GM18867 (cell line): ENCODE results near the gene ZCCHC24.

Experiments
- ATAC-seq: cut with Tn5 transposase; IDR thresholded peaks from one replicate; pipeline ENCODE4 v1.9.1; 2021; ENCODE audit warnings: mild to moderate bottlenecking, moderate library complexity; ENCODE audit not compliant: unreplicated experiment

Gene ZCCHC24

GRCh38 chr10:79375321-79376077 is 69.9 kb downstream of the ZCCHC24 start:
- ATAC-seq = no peak

GRCh38 chr10:79374312-79375191 is 70.9 kb downstream of the ZCCHC24 start:
- ATAC-seq = no peak

GRCh38 chr10:79372871-79373270 is 72.6 kb downstream of the ZCCHC24 start:
- no peak for ATAC-seq

GRCh38 chr10:79367426-79368189 is 77.8 kb downstream of the ZCCHC24 start:
- no peak for ATAC-seq

- no peak for ATAC-seq
Measured at GRCh38 chr10:79361726-79362397, 83.6 kb downstream of the ZCCHC24 start.

GRCh38 chr10:79360499-79361342 is 84.7 kb downstream of the ZCCHC24 start:
- ATAC-seq = no peak

- no peak for ATAC-seq
Measured at GRCh38 chr10:79359816-79360498, 85.5 kb downstream of the ZCCHC24 start.

- ATAC-seq = no peak
Measured at GRCh38 chr10:79358811-79359210, 86.6 kb downstream of the ZCCHC24 start.

- ATAC-seq = no peak
Measured at GRCh38 chr10:79357180-79357579, 88.2 kb downstream of the ZCCHC24 start.

GRCh38 chr10:79356104-79356503 is 89.3 kb downstream of the ZCCHC24 start:
- ATAC-seq = no peak

- ATAC-seq = no peak
Measured at GRCh38 chr10:79355420-79356017, 89.9 kb downstream of the ZCCHC24 start.

- ATAC-seq = no peak
Measured at GRCh38 chr10:79354615-79355014, 90.8 kb downstream of the ZCCHC24 start.

GRCh38 chr10:79354141-79354540 is 91.3 kb downstream of the ZCCHC24 start:
- ATAC-seq = no peak

GRCh38 chr10:79353726-79354125 is 91.7 kb downstream of the ZCCHC24 start:
- no peak for ATAC-seq

GRCh38 chr10:79353000-79353406 is 92.4 kb downstream of the ZCCHC24 start:
- no peak for ATAC-seq

- no peak for ATAC-seq
Measured at GRCh38 chr10:79352035-79352877, 93.2 kb downstream of the ZCCHC24 start.

- no peak for ATAC-seq
Measured at GRCh38 chr10:79351332-79351731, 94.1 kb downstream of the ZCCHC24 start.
